Endothelial cell of umbilical vein (primary cell): ENCODE results near the gene PDE3B.

Experiments used
- CTCF ChIP-seq, 2 donors: IDR thresholded peaks; 1 replicate in 1 of 2; 2 replicates in 1 of 2; pipeline ENCODE4 v1.5.1; 2011; ENCODE audit warnings: low read length in 2 of 2, mild to moderate bottlenecking in 2 of 2, moderate library complexity in 2 of 2, control low read depth in 1 of 2, inconsistent platforms in 1 of 2, low read depth in 1 of 2; ENCODE audit not compliant: insufficient read depth in 1 of 2; ENCODE audit errors: extremely low read depth in 1 of 2
- POLR2A ChIP-seq: IDR thresholded peaks from 2 replicates; pipeline ENCODE4 v1.6.1; 2012; ENCODE audit warnings: low read depth, mild to moderate bottlenecking, control low read depth, low read length

- no peak for TF ChIP-seq POLR2A
- no peak for TF ChIP-seq CTCF (IDR thresholded peaks at IDR 0.05; ENCODE audit: extremely low read depth in 1 of 2, insufficient read depth in 1 of 2, low read depth in 1 of 2, low read length in 2 of 2)
Observed at GRCh38 chr11:14643697-14644225, at the start of gene PDE3B.
